ENCODE measurements around the gene GABARAP.
A peak's percentile ranks its signal among the peaks of the same experiment; 100 is the strongest.

GABARAP gene

DNA sequence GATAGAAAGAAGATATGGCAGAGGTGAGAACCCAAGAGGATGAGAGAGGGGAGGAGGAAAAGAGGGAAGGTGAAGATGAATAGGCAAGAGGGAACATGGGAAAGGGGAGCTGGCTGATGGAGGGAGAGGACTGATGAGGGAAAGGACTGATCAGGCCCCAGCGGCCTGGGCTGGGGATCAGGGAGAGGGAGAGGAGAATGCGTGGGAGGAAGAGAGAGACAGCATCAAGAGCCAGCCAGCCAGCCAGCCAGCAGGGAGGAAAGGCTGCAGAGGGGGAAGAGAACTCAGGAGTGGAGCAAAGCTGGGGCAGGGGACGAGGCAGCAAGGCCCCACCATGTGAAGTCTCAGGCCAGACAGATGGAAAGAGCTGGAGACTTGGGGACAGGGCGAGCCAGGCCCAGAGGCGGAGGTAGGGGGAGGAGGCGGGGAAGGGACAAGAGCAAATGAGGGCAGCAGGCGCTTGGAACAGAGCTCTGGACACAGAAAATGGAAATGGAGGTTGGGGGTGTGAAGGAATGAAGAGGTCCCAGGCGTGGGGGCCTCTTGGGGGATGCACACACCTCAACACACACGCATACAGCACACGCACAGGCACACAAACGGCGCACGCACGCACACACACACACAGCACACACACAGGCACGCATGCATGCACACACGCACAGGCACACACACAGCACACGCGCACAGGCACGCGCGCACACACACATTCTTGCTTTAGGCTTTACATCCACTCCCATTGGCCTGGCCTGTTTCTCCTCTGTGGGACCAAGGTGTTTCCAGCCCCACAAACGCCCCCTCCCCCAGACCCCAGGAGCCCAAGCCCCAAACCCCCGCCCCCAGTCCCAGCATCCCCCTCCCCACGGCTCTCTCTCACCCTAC is 34.9 kb downstream of the GABARAP start:
- no peak for DNase-seq (ENCODE audit: low read depth, low spot score)

DNA sequence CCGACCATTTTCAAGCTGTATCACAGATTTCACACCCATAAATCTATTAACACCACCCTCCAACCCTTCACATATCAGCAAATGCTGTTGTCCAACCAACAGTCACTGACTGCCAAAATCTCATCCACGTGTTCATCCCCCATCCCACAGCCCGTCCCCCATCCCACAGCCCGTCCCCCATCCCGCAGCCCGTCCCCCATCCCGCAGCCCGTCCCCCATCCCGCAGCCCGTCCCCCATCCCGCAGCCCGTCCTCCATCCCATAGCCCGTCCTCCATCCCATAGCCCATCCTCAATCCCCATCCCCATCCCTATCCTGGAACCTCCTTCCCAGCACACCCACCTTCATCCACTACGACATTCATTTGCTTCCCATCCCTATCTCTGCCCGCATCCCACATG is 36.7 kb downstream of the GABARAP start:
- DNase-seq (ENCODE audit: low read depth, low spot score) = no peak

DNA sequence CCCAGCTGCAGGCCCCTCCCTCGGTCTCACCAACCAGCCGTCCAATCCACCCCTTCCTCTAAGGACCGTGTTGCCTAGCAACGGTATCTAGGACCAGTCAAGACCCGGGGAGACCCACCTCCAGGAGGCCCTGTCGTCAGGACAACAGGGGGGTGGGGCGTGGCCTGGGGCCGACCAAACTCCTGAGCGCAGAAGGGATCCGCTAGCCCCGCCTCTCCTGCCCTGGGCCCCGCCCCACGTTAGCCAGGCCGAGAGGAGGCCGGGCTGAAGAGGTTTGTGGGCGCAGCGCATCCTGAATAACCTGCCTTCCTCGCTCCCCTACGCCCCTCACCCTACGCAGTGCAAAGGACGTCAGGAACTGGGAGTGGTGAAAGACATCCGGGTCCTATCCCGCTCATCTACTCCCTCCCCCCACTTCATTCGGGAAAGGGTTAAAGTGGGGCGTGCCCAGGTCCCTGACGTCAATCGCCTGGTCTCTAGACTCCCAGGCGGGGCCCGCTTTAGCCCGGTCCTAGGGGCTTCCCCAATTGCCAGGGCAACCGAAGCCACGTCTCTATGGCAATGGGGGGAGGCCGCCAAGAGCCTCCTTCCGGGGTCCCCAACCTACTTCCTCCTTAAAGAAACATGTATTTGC is 37.3 kb downstream of the GABARAP start:
- peak; percentile 88 for DNase-seq (ENCODE audit: low read depth, low spot score)

DNA sequence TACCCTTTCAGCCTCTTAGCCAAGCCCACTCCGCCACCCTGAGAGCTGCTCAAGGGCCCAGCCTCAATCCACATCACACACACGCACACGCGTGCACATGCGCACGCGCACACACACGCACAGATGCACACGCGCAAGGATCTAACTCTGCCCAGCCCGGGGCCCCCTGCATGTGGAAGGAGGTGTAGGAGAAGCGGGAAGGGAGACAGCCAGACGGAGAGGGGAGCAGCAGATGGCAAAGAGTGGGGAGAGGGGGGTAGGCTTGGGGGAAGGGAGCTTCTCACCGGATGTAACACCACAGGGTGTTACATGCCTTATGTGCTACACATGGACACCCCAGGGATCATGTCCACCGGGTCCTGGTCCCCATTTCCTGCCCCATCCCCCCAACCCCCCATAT is 37.9 kb downstream of the GABARAP start:
- no peak for DNase-seq (ENCODE audit: low read depth, low spot score)

DNA sequence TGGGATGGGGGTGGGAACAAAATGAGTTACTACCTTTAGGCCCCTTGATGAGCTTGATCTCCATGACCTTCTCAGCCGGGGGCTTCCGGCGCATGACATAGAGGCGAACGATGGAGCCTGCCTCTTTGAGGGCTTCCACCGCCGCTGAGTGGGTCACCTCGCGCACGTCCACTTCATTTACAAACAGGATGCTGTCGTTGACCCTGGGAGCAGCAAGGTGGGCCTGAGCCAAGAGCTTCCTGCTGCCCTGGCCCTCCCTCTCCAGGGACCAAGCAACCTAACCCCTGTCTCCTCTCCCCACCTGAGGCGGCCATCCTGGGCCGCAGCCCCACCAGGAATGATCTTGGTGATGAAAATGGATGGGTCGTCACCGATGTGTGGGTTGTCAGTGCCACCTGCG is 38.9 kb downstream of the GABARAP start:
- DNase-seq (ENCODE audit: low read depth, low spot score) = no peak

DNA sequence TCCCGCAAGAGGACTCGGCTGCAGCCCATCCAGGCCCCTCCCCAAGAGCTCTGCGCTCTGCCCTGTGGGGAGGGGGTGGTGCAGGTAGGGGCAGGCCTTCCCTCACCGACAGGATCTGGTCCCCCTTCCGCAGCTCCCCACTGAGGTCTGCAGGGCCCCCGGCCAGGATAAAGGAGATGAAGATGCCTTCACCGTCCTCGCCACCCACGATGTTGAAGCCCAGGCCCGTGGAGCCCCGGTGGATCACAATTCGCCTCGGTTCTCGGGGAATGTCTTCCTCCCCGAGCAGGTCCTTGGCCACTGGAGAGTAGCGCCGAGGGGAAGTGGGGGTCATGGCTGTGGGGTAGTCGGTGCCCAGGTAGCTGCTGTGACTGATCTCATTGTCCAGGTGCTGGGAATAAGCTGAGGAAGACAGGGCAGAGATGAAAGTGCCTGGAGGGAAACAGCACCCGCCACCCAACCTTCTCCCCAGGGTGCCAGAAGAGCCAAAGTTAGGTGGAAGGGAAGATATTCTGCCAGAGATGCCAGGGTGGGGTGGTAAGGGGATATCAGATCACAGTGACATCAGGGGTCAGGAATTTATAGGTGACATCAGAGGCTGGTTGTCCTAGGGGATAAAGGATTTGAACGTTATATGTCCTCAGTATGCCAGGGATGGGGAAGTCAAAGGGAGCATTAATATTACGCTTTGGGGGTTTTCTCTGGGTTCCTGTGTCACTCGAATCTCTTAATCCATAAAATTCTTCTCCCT is 45.4 kb downstream of the GABARAP start:
- no peak for DNase-seq (ENCODE audit: low read depth, low spot score)

DNA sequence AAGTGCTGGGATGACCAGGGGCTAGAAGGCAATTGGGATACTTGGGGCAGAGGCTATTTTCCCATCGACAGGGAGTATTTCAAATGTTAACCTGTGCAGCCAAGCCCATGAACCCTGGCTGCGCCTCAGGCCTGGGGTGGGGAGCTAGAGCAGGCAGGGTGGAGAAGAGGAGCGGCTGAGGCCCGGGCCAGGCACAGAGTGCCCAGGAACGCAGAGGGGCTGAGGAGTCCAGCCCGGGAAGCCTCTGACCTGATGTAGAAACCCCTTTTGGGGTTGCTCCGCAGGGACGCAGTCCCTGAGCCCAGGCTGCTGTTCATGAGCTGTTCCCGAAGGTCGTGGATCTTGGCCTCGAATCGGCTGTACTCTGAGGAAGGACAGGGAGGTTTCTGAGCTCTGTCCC is 46.3 kb downstream of the GABARAP start:
- no peak for DNase-seq (ENCODE audit: low read depth, low spot score)

DNA sequence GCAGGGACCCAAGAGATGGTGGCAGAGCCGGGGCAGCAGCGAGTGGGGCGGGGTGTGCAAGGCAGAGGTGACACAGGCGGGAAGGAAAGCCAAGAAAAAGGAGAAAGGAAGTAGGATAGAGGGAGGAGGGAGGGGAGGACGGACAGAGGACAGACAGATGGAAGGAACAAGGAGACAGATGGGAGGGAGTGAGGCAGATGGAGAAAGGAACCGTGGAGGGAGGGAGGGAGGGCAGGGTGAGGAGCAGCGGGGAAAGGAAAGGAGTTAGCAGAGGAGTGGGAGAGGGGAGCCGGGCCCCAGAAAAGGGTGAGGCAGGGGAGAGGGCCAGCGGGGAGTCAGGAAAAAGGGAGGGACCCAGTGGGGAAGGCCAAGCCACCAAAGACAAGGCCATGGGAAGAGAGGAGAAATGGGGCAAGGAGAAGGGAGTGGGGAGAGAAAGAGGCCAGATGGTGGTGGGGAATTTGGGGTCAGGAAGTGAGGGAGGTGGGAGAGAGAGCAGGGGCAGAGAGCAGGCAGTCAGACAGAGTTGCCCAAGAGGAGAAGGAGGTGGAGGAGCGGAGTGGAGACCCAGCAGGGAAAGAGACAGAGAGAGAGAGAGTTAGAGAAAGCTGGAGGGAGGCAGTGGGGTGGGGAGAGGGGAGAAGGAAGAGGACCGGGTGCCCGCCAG is 49.8 kb downstream of the GABARAP start:
- DNase-seq (ENCODE audit: low read depth, low spot score) = no peak

DNA sequence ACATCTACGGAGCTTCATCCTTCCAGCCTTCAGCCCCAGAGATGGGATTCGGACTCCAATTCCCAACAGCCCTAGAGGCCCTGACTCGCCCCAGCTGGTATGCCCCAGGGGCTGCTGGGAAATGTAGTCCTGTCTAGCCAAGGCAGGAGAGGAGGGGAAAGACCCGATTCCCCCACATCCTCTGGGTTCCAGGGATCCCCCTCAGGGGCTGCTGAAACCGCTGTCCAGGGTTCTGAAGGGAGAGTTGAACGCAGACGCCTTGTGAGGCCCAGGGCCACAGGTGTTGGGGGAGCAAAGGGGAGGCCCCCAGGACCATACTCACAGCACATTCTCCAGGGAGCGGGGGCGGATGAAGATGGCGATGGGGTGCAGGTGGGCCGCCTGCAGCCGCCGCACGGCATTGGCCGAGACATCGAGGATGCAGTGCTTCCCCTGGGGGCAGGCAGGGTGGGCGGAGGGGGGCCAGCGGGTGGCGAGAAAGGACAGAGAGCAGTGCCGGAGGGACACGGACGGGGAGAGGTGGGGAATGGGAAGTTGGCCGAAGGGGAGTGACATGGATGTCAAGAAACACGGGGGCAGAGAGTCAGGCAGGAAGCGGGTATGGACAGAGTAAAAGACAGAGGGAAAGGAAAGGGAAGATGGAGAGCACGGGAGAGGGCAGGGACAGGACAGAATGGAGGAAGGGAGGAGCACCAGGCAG is 50.5 kb downstream of the GABARAP start:
- DNase-seq (ENCODE audit: low read depth, low spot score) = no peak

DNA sequence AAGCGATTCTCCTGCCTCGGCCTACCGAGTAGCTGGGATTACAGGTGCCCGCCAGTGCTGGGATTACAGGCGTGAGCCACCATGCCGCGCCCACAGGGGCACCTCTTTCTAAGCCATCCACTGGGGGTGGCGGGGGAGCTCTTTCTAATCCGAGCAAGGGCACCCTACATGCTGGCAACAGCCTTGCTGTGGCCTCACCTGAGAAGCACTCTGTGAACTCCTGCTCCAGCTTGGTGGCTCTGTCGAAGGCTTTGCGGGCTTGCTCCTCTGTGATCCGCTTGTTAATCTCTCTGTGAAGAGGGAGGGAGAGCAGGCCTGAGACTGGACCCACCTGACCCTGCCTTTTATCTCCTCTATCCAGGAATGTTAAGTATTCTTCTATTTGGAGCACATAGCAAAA is 51.2 kb downstream of the GABARAP start:
- no peak for DNase-seq (ENCODE audit: low read depth, low spot score)

DNA sequence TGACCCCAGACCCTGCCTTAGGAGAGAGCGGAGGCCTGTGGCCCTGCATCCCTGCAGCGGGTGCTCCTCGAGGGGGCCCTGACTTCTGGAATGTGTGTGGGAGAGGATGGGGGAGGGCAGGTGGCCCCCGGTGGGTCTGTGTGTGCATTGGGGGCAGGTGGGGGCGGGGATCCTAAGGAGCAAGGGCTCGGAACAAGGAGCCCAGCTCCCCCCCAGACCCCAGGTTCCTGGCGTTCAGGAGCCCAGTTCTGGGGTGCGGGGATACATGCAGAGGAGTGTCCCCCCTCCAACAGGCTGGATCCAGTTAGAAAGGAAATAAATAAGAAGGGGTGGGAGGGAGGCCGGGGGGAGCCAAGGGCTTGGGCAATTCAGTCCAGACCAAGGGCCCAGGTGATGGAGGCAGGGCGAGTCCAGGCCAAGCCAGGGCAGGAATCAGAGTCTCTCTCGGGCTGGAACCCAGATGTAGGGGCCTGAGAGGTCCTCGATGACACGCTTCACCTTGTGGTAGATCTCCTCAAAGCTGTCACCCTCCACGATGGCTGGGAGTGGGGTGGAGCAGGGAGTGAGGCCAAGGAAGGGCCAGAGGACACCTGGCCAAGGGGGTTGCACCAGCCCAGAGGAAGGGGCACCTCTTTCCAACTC is 51.9 kb downstream of the GABARAP start:
- no peak for DNase-seq (ENCODE audit: low read depth, low spot score)
